ENCODE measurements around the gene NADSYN1. TPM values are rescaled to one million over a fixed set of nuclear protein-coding genes. Genes with fewer than 3 reads are reported as not detected.

Gene NADSYN1
- total and polyA plus RNA-seq, 4 experiments from 2014 or later, result 35.9 to 243 (median 136) TPM

- DNase-seq, result no peak
- intact Hi-C loops (cut with micrococcal nuclease), result no loop called here
- ChIA-PET POLR2A (ENCODE audit: partially characterized antibody) (no interaction called here), CTCF (ENCODE audit: partially characterized antibody) (no interaction called here)
- Mint-ChIP-seq H3K9me3 (no peaks in the 10 kb centered on the region), H3K4me1 (peaks cover 0 to 4% (median 0%) of the 10 kb centered on the region in 4 donors), H3K27me3 (no peaks in the 10 kb centered on the region), H3K27ac (no peak overlapping the region), H3K4me3 (no peak overlapping the region), H3K36me3 (peaks cover 45 to 75% of the 10 kb centered on the region in 2 donors)
- H3K4me3 ChIP-seq (ENCODE audit: low read length in 2 of 2), result no peak overlapping the region
- no peaks in the 10 kb centered on the region for H3K9me3 ChIP-seq (ENCODE audit: control insufficient read depth in 1 of 2, low read length in 2 of 2)
- H3K27ac ChIP-seq (ENCODE audit: low read depth, low read length), result no peak overlapping the region
- peaks cover 51% of the 10 kb centered on the region for H3K36me3 ChIP-seq (ENCODE audit: insufficient read depth, low read length)
- H3K27me3 ChIP-seq (ENCODE audit: insufficient read depth, low read length), result no peaks in the 10 kb centered on the region
- no peaks in the 10 kb centered on the region for H3K4me1 ChIP-seq (ENCODE audit: insufficient read depth, low read length)
These were observed 14.2 kb downstream of the NADSYN1 start for GRCh38 chr11:71467164-71467563.

- no peaks in the 10 kb centered on the region for H3K27me3 Mint-ChIP-seq
- ChIA-PET CTCF (ENCODE audit: partially characterized antibody) (no interaction called here), POLR2A (ENCODE audit: partially characterized antibody) (no interaction called here)
- Histone ChIP-seq H3K4me3 (ENCODE audit: low read length in 2 of 2) (no peak overlapping the region), H3K9me3 (ENCODE audit: control insufficient read depth in 1 of 2, low read length in 2 of 2) (no peaks in the 10 kb centered on the region), H3K27me3 (ENCODE audit: insufficient read depth, low read length) (no peaks in the 10 kb centered on the region), H3K36me3 (ENCODE audit: insufficient read depth, low read length) (peaks cover 57% of the 10 kb centered on the region), H3K4me1 (ENCODE audit: insufficient read depth, low read length) (no peaks in the 10 kb centered on the region), H3K27ac (ENCODE audit: low read depth, low read length) (no peak overlapping the region)
- no peak for DNase-seq
- peaks cover 0 to 4% (median 0%) of the 10 kb centered on the region in 4 donors for H3K4me1 Mint-ChIP-seq
- no peaks in the 10 kb centered on the region for H3K9me3 Mint-ChIP-seq
- no peak overlapping the region for H3K4me3 Mint-ChIP-seq
- peak overlapping the region in 1 of 7 donors; percentile 17 for H3K27ac Mint-ChIP-seq
- intact Hi-C loops (cut with micrococcal nuclease), result no loop called here
- H3K36me3 Mint-ChIP-seq, result peaks cover 42 to 70% of the 10 kb centered on the region in 2 donors
These were observed 17.9 kb downstream of the NADSYN1 start for GRCh38 chr11:71470946-71471345.

DNA sequence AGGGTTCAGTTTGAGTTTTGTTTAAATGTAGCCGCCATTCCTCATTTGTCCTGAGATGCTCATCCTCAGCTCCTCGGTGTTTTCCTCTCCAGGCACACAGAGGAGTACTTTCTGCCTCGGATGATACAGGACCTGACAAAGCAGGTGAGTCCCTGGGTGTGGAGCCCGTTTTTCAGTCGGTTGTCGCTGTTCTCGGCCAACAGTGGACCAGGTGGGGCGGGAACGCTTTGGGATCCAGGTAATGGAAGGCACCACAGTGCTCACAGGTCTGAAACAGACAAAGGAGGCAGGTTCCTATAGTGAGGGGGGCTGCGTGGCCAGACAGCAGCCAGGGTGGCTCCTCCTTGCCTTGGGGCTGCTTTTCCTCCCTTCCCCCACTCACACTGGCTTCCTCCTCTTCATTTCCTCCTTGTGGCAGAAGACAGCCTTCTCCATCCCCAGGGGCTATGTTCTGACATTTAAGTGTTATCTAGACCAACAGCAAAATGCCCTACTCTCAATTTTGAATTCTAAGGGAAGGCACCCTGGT is 19.4 kb downstream of the NADSYN1 start:
- ChIA-PET CTCF (ENCODE audit: partially characterized antibody) (no interaction called here), POLR2A (ENCODE audit: partially characterized antibody) (no interaction called here)
- Histone ChIP-seq H3K4me3 (ENCODE audit: low read length in 2 of 2) (no peak overlapping the region), H3K27ac (ENCODE audit: low read depth, low read length) (no peak overlapping the region), H3K36me3 (ENCODE audit: insufficient read depth, low read length) (peaks cover 57% of the 10 kb centered on the region), H3K4me1 (ENCODE audit: insufficient read depth, low read length) (no peaks in the 10 kb centered on the region), H3K27me3 (ENCODE audit: insufficient read depth, low read length) (no peaks in the 10 kb centered on the region), H3K9me3 (ENCODE audit: control insufficient read depth in 1 of 2, low read length in 2 of 2) (no peaks in the 10 kb centered on the region)
- no peak for DNase-seq
- no peaks in the 10 kb centered on the region for H3K27me3 Mint-ChIP-seq
- intact Hi-C loops (cut with micrococcal nuclease), result no loop called here
- H3K4me1 Mint-ChIP-seq, result peaks cover 0 to 4% (median 0%) of the 10 kb centered on the region in 4 donors
- H3K9me3 Mint-ChIP-seq, result no peaks in the 10 kb centered on the region
- no peak overlapping the region for H3K4me3 Mint-ChIP-seq
- peak overlapping the region in 1 of 7 donors; percentile 37 for H3K27ac Mint-ChIP-seq
- H3K36me3 Mint-ChIP-seq, result peaks cover 41 to 73% of the 10 kb centered on the region in 2 donors

GRCh38 chr11:71472941-71473792 is 20.2 kb downstream of the NADSYN1 start:
- H3K36me3 Mint-ChIP-seq, result peaks cover 42 to 72% of the 10 kb centered on the region in 2 donors
- no peaks in the 10 kb centered on the region for H3K27me3 ChIP-seq (ENCODE audit: insufficient read depth, low read length)
- no peaks in the 10 kb centered on the region for H3K9me3 ChIP-seq (ENCODE audit: control insufficient read depth in 1 of 2, low read length in 2 of 2)
- no peak overlapping the region for H3K27ac ChIP-seq (ENCODE audit: low read depth, low read length)
- peaks cover 0 to 3% (median 0%) of the 10 kb centered on the region in 4 donors for H3K4me1 Mint-ChIP-seq
- CTCF ChIA-PET (ENCODE audit: partially characterized antibody), result no interaction called here
- peaks cover 65% of the 10 kb centered on the region for H3K36me3 ChIP-seq (ENCODE audit: insufficient read depth, low read length)
- POLR2A ChIA-PET (ENCODE audit: partially characterized antibody), result no interaction called here
- no peak overlapping the region for H3K4me3 ChIP-seq (ENCODE audit: low read length in 2 of 2)
- no peak for DNase-seq
- H3K27me3 Mint-ChIP-seq, result no peaks in the 10 kb centered on the region
- intact Hi-C loops (cut with micrococcal nuclease), result no loop called here
- H3K27ac Mint-ChIP-seq, result no peak overlapping the region
- H3K4me3 Mint-ChIP-seq, result no peak overlapping the region
- no peaks in the 10 kb centered on the region for H3K9me3 Mint-ChIP-seq
- H3K4me1 ChIP-seq (ENCODE audit: insufficient read depth, low read length), result no peaks in the 10 kb centered on the region

DNA sequence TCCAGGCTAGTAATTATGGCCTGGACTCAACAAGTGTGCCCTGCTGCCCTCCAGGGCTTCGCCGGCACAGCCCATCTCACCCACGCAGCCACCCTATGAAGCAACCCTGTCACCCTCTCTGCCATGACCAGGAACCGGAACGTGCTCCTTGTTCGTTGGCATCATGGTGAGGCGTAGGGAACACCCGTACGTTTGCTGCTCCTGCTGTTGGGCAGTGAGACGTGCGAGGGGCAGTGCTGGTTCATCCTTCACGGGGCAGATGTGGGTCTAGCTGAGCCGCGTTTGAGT is 20.7 kb downstream of the NADSYN1 start:
- Histone ChIP-seq H3K27me3 (ENCODE audit: insufficient read depth, low read length) (no peaks in the 10 kb centered on the region), H3K9me3 (ENCODE audit: control insufficient read depth in 1 of 2, low read length in 2 of 2) (no peaks in the 10 kb centered on the region), H3K4me1 (ENCODE audit: insufficient read depth, low read length) (no peaks in the 10 kb centered on the region), H3K27ac (ENCODE audit: low read depth, low read length) (no peak overlapping the region), H3K4me3 (ENCODE audit: low read length in 2 of 2) (no peak overlapping the region), H3K36me3 (ENCODE audit: insufficient read depth, low read length) (peaks cover 70% of the 10 kb centered on the region)
- Mint-ChIP-seq H3K9me3 (no peaks in the 10 kb centered on the region), H3K27ac (no peak overlapping the region), H3K36me3 (peaks cover 40 to 67% of the 10 kb centered on the region in 2 donors), H3K27me3 (no peaks in the 10 kb centered on the region), H3K4me3 (no peak overlapping the region), H3K4me1 (no peaks in the 10 kb centered on the region)
- no peak for DNase-seq
- ChIA-PET CTCF (ENCODE audit: partially characterized antibody) (no interaction called here), POLR2A (ENCODE audit: partially characterized antibody) (no interaction called here)
- intact Hi-C loops (cut with micrococcal nuclease), result no loop called here

DNA sequence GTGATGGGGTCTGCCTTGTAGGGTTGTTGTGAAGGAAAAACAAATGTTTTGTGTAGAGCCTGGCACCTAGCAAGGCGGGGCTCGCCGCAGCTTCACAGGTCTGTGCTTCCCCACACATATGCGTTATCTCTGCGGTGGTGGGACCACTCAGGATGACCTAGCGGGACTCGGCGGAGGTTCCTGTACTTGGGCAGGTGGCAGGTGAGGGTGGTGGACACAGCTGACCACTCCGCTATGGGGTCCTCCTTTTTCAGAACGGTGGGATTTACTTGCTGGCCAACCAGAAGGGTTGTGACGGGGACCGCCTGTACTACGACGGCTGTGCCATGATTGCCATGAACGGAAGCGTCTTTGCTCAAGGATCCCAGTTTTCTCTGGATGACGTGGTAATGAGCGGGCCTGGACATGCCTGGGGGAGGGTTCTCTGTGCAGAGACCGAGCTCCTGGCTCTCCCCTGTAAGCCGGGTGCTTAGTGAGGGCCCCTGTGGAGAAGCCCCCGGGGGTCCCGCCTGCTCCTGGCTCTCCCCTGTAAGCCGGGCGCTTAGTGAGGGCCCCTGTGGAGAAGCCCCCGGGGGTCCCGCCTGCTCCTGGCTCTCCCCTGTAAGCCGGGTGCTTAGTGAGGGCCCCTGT is 21.3 kb downstream of the NADSYN1 start:
- Mint-ChIP-seq H3K9me3 (no peaks in the 10 kb centered on the region), H3K4me3 (no peak overlapping the region), H3K4me1 (no peaks in the 10 kb centered on the region), H3K27me3 (no peaks in the 10 kb centered on the region), H3K27ac (peak overlapping the region in 1 of 7 donors; percentile 13), H3K36me3 (peaks cover 36 to 66% of the 10 kb centered on the region in 2 donors)
- Histone ChIP-seq H3K4me1 (ENCODE audit: insufficient read depth, low read length) (no peaks in the 10 kb centered on the region), H3K9me3 (ENCODE audit: control insufficient read depth in 1 of 2, low read length in 2 of 2) (no peaks in the 10 kb centered on the region), H3K27me3 (ENCODE audit: insufficient read depth, low read length) (no peaks in the 10 kb centered on the region), H3K27ac (ENCODE audit: low read depth, low read length) (no peak overlapping the region), H3K36me3 (ENCODE audit: insufficient read depth, low read length) (peaks cover 73% of the 10 kb centered on the region), H3K4me3 (ENCODE audit: low read length in 2 of 2) (no peak overlapping the region)
- intact Hi-C loops (cut with micrococcal nuclease), result no loop called here
- POLR2A ChIA-PET (ENCODE audit: partially characterized antibody), result no interaction called here
- DNase-seq, result no peak
- CTCF ChIA-PET (ENCODE audit: partially characterized antibody), result no interaction called here

DNA sequence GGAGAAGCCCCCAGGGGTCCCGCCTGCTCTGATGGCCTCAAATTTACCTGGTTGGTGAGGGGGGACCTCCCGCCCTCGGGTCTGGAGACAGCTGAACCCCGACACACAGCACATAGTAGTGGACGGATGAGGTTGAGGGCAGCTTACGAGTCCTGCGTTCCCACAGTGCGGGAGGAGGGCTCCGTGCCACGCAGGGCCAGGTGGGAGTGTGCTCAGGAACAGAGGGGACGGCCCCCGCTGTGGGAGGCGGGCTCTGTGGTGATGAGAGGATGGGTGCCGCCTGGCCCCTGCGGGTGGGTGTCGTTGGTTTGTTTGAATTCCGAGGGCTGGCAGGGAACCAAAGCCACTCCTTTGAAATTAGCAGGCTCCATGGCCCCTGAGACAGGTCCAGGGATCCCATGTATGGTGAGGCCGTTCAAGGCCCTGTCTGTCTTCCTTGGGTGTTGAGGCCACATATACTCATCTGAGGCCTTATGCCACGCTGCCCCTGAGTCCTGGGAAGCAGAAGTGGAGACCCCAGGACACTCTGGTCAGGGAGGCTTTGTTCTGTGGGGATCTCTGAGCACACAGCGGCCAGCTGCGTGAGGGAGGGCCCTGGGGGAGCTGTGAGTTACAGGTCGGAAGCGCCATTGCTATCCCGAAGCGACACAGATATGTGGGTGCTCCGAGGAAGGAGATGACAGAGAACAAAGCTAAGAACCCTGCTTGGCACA is 21.9 kb downstream of the NADSYN1 start:
- Mint-ChIP-seq H3K36me3 (peaks cover 42 to 68% of the 10 kb centered on the region in 2 donors), H3K4me3 (no peak overlapping the region), H3K9me3 (no peaks in the 10 kb centered on the region), H3K4me1 (no peaks in the 10 kb centered on the region), H3K27ac (no peak overlapping the region), H3K27me3 (no peaks in the 10 kb centered on the region)
- no peaks in the 10 kb centered on the region for H3K27me3 ChIP-seq (ENCODE audit: insufficient read depth, low read length)
- no peak for DNase-seq
- no peaks in the 10 kb centered on the region for H3K4me1 ChIP-seq (ENCODE audit: insufficient read depth, low read length)
- no peak overlapping the region for H3K4me3 ChIP-seq (ENCODE audit: low read length in 2 of 2)
- H3K36me3 ChIP-seq (ENCODE audit: insufficient read depth, low read length), result peaks cover 80% of the 10 kb centered on the region
- ChIA-PET CTCF (ENCODE audit: partially characterized antibody) (no interaction called here), POLR2A (ENCODE audit: partially characterized antibody) (no interaction called here)
- H3K9me3 ChIP-seq (ENCODE audit: control insufficient read depth in 1 of 2, low read length in 2 of 2), result no peaks in the 10 kb centered on the region
- H3K27ac ChIP-seq (ENCODE audit: low read depth, low read length), result no peak overlapping the region
- intact Hi-C loops (cut with micrococcal nuclease), result no loop called here

Measured in CD4-positive, alpha-beta memory T cell (primary cell).